ENCODE data around the gene PTGER4. TPM values are rescaled to one million over a fixed set of nuclear protein-coding genes. Genes with fewer than 3 reads are reported as not detected.

Gene PTGER4
- total and polyA plus RNA-seq, 2 of the 8 experiments (the other 6 are each of a cell fraction or from before 2014, with no cell fraction given): 0.76 to 1.2 TPM

DNA sequence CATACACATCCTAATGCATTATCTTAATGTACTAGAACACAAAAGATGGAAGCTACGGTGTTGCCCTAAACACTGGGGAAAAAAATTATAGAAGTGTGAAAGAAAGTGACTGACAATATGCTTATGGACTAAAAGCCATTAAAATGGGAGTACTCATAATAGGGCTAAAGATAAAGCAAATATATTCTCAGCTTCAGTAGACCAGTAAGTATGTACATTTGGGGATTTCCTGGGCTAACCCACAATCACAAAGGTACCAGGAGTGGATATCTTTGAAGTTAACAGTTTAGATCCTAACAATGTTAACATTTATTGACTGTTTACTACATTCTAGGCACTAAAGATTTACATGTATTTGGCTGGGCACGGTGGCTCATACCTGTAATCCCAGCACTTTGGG, 36.9 kb downstream of the PTGER4 start (continued):
- TF ChIP-seq TBP (IDR thresholded peaks at IDR 0.05; ENCODE audit: low read depth, low read length) (no peak), RAD21 (IDR thresholded peaks at IDR 0.05 in 1 of 2, conservative IDR thresholded peaks at IDR 0.05 in 1 of 2; ENCODE audit: low read depth in 2 of 2, low read length in 2 of 2) (no peak), BCL11A (IDR thresholded peaks at IDR 0.05; ENCODE audit: low read depth in 2 of 2, low read length in 2 of 2) (no peak), POLR2AphosphoS5 (IDR thresholded peaks at IDR 0.05; ENCODE audit: low read depth, low read length) (no peak), CTBP2 (IDR thresholded peaks at IDR 0.05; ENCODE audit: borderline replicate concordance, insufficient read depth, insufficient read length, low read length) (no peak), YY1 (IDR thresholded peaks at IDR 0.05; ENCODE audit: low read depth, low read length) (no peak)
